Measurements from ENCODE around the gene ALAS1.
A peak's percentile ranks its signal among the peaks of the same experiment; 100 is the strongest.

The ALAS1 gene

DNA sequence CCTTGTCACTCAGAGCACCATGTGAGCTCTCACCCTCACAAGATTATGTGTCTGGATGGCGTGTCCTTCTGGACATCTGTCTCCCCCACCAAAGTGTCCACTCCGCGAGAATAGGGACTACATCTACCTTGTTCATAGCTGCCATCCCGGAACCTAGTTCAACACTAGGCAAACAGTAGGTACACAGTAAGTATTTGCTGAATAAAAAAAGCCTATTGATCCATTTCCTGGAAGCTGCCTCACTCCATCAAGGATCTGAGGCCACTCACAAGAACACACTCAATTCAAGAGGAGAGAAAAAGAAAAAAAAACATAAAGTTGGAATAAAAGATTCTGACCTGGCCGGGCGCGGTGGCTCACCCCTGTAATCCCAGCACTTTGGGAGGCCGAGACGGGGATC is 11.2 kb upstream of the ALAS1 start:
- no peak overlapping the region for H3K4me3 Mint-ChIP-seq
- H3K27me3 Mint-ChIP-seq: no peaks in the 10 kb centered on the region
- no peaks in the 10 kb centered on the region for H3K36me3 Mint-ChIP-seq
- H3K4me1 Mint-ChIP-seq: no peaks in the 10 kb centered on the region
- H3K9me3 Mint-ChIP-seq: no peaks in the 10 kb centered on the region
- no peak overlapping the region for H3K27ac Mint-ChIP-seq

DNA sequence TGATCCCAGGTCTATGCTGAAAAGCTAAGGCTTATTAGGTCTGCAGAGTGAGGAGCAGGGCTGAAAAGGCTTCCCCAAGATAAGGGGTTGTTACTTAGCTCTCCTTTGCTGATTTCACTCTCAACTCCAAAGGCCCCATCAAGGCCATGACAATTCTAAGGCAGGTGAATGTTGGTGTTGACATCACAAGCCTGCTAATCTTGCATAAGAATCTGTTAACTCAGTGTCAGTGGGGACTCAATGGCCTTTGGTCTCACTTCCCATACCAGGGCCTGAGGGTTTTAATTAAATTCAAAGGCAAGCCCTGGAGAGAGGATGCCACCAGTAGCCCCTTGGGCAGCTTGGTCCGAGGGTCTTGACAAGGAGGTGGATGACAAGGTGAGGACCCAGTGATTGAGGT is 9.4 kb upstream of the ALAS1 start:
- H3K4me3 Mint-ChIP-seq: no peak overlapping the region
- H3K9me3 Mint-ChIP-seq: no peaks in the 10 kb centered on the region
- no peaks in the 10 kb centered on the region for H3K27me3 Mint-ChIP-seq
- H3K36me3 Mint-ChIP-seq: no peaks in the 10 kb centered on the region
- no peaks in the 10 kb centered on the region for H3K4me1 Mint-ChIP-seq
- no peak overlapping the region for H3K27ac Mint-ChIP-seq

- H3K4me1 Mint-ChIP-seq: no peaks in the 10 kb centered on the region
- no peaks in the 10 kb centered on the region for H3K9me3 Mint-ChIP-seq
- H3K4me3 Mint-ChIP-seq: no peak overlapping the region
Observed at GRCh38 chr3:52190294-52191074, 7.5 kb upstream of the ALAS1 start.

GRCh38 chr3:52191663-52192062 is 6.3 kb upstream of the ALAS1 start:
- no peak overlapping the region for H3K4me3 Mint-ChIP-seq
- no peaks in the 10 kb centered on the region for H3K9me3 Mint-ChIP-seq
- no peaks in the 10 kb centered on the region for H3K27me3 Mint-ChIP-seq
- no peaks in the 10 kb centered on the region for H3K36me3 Mint-ChIP-seq
- no peaks in the 10 kb centered on the region for H3K4me1 Mint-ChIP-seq
- H3K27ac Mint-ChIP-seq: no peak overlapping the region

More at GRCh38 chr3:52190294-52191074, 7.5 kb upstream of the ALAS1 start:
- H3K36me3 Mint-ChIP-seq: no peaks in the 10 kb centered on the region
- H3K27me3 Mint-ChIP-seq: no peaks in the 10 kb centered on the region
- no peak overlapping the region for H3K27ac Mint-ChIP-seq

DNA sequence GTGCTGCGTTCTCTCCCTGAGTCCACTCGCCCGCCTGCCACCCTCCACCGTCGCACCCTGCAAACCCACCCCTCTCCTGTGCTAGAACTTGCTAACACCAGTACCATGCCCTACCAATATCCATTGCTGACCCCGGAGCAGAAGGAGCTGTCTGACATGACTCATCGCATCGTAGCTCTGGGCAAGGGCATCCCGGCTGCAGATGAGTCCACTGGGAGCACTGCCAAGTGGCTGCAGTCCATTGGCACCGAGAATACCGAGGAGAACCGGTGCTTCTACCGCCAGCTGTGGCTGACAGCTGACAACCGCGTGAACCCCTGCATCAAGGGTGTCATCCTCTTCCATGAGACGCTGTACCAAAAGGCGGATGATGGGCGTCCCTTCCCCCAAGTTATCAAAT is 4.9 kb upstream of the ALAS1 start:
- Mint-ChIP-seq H3K4me3 (no peak overlapping the region), H3K27ac (no peak overlapping the region), H3K36me3 (no peaks in the 10 kb centered on the region), H3K27me3 (no peaks in the 10 kb centered on the region), H3K4me1 (peaks cover 11% of the 10 kb centered on the region), H3K9me3 (no peaks in the 10 kb centered on the region)

DNA sequence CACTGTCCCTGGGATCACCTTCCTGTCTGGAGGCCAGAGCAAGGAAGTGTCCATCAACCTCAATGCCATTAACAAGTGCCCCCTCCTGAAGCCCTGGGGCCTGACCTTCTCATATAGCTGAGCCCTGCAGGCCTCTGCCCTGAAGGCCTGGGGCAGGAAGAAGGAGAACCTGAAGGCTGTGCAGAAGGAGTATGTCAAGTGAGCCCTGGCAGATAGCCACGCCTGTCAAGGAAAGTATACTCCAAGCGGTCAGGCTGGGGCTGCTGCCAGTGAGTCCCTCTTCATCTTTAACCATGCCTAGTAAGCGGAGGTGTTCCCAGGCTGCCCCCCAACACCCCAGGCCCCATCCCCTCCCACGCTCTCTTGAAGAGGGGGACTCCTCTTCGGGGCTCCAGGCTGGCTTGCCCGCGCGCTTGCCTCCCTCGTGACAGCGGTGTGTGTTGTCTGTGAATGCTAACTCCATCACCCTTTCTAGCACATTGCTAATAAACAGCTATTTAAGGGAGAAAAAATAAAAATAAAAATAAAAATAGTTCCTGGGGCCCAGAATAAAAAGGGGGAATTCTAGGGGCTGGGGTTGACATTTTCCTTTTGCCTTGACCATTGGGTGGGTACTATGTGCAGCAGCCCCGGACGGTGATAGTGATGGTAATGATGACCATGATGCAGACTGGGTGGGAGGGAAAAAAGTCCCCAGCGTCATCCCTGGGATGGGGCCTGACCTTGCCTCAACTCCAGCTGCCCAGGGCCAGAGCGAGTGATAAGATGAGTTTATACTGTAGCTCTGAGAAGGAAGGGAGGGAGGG is 3.3 kb upstream of the ALAS1 start:
- Mint-ChIP-seq H3K9me3 (no peaks in the 10 kb centered on the region), H3K36me3 (no peaks in the 10 kb centered on the region), H3K4me1 (peaks cover 25% of the 10 kb centered on the region), H3K27ac (no peak overlapping the region), H3K4me3 (no peak overlapping the region), H3K27me3 (no peaks in the 10 kb centered on the region)

- peaks cover 2% of the 10 kb centered on the region for H3K36me3 Mint-ChIP-seq
- H3K27ac Mint-ChIP-seq: no peak overlapping the region
- H3K9me3 Mint-ChIP-seq: no peaks in the 10 kb centered on the region
- peaks cover 28% of the 10 kb centered on the region for H3K4me1 Mint-ChIP-seq
- no peak overlapping the region for H3K4me3 Mint-ChIP-seq
- no peaks in the 10 kb centered on the region for H3K27me3 Mint-ChIP-seq
Observed at GRCh38 chr3:52195291-52195597, 2.7 kb upstream of the ALAS1 start.

- H3K27me3 Mint-ChIP-seq: no peaks in the 10 kb centered on the region
- H3K4me1 Mint-ChIP-seq: peaks cover 32% of the 10 kb centered on the region
- no peaks in the 10 kb centered on the region for H3K9me3 Mint-ChIP-seq
- peaks cover 3% of the 10 kb centered on the region for H3K36me3 Mint-ChIP-seq
- no peak overlapping the region for H3K4me3 Mint-ChIP-seq
- H3K27ac Mint-ChIP-seq: no peak overlapping the region
Observed at GRCh38 chr3:52195823-52196331, 2.1 kb upstream of the ALAS1 start.

GRCh38 chr3:52196977-52197376 is 983 bp upstream of the ALAS1 start:
- Mint-ChIP-seq H3K4me3 (peak overlapping the region; percentile 86), H3K4me1 (peaks cover 43% of the 10 kb centered on the region), H3K27ac (no peak overlapping the region), H3K27me3 (no peaks in the 10 kb centered on the region), H3K9me3 (no peaks in the 10 kb centered on the region), H3K36me3 (peaks cover 6% of the 10 kb centered on the region)

DNA sequence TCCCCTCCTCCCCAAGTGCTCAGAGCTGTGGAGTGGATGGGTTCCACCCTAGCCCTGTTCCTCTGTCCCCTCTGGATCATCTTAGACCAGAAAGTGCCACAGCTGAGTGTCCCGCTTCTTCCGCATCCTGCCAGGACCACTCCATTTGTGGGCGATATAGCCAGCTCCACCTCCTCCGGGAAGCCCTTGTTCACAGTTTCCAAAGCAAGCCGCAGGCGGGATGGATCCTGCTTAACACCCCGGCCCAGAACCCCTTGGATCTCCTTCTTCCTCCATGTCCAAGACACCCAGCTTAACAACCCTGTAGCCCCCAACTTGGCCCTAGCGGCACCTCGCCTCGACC is 490 bp upstream of the ALAS1 start:
- no peaks in the 10 kb centered on the region for H3K9me3 Mint-ChIP-seq
- peaks cover 8% of the 10 kb centered on the region for H3K36me3 Mint-ChIP-seq
- H3K4me1 Mint-ChIP-seq: peaks cover 48% of the 10 kb centered on the region
- H3K27ac Mint-ChIP-seq: peak overlapping the region; percentile 91
- H3K4me3 Mint-ChIP-seq: peak overlapping the region; percentile 86
- H3K27me3 Mint-ChIP-seq: no peaks in the 10 kb centered on the region

DNA sequence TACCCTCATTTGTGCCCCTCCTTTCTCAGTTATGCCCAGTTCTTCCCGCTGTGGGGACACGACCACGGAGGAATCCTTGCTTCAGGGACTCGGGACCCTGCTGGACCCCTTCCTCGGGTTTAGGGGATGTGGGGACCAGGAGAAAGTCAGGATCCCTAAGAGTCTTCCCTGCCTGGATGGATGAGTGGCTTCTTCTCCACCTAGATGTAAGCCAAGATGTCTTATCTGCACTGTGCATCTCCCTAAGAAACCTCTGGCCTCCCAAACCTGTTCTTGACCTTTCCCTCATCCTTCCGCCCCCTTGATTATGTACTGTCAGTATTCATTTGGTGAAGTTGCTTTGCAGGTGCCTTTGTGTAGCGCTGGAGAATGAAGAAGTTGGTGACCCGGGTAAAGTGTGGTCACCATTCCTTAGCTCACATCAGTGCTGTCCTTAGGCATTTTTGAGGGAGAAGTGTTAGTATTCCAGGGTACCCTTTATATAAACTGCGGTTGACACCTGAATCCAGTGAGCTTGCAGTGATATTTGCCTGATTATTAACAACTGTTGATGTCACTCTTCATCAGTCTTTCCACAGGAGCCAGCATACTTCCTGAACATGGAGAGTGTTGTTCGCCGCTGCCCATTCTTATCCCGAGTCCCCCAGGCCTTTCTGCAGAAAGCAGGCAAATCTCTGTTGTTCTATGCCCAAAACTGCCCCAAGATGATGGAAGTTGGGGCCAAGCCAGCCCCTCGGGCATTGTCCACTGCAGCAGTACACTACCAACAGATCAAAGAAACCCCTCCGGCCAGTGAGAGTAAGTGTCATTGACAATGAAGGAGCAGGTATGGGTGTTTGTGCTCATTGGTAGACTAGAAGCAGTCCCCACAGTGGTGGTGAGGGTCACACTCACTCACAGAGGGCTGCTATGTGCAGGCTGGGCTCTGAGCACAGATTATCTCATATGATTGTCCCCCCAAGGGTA is 966 bp downstream of the ALAS1 start:
- Mint-ChIP-seq H3K4me3 (peak overlapping the region; percentile 95), H3K9me3 (no peaks in the 10 kb centered on the region), H3K36me3 (peaks cover 16% of the 10 kb centered on the region), H3K4me1 (peaks cover 51% of the 10 kb centered on the region), H3K27ac (peak overlapping the region; percentile 96), H3K27me3 (no peaks in the 10 kb centered on the region)

GRCh38 chr3:52200981-52201679 is 3.2 kb downstream of the ALAS1 start:
- Mint-ChIP-seq H3K4me3 (no peak overlapping the region), H3K4me1 (peaks cover 51% of the 10 kb centered on the region), H3K27me3 (no peaks in the 10 kb centered on the region), H3K36me3 (peaks cover 23% of the 10 kb centered on the region), H3K9me3 (no peaks in the 10 kb centered on the region), H3K27ac (peak overlapping the region; percentile 49)

DNA sequence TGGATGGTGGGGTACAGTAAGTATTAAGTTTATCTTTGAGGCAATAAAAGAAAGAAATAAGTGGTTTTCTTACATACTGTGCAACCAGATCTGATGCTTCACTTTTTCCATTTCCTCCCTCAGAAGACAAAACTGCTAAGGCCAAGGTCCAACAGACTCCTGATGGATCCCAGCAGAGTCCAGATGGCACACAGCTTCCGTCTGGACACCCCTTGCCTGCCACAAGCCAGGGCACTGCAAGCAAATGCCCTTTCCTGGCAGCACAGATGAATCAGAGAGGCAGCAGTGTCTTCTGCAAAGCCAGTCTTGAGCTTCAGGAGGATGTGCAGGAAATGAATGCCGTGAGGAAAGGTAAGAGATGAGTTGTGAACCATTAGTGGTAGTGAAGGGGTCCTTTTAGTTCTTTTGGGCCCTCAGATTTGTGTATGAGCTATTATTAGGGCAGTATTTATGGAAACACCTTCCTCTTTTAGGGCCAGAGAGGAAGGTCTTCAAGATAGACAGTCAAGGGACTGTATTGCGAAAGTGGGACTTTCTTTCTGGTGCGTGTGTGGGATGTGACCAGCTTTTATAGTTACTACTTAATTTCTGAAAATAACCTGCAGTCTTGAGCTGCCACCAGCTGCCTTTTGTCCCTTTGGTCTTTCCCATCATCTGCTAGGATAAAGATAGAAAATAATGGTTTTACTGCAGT is 4.6 kb downstream of the ALAS1 start:
- Mint-ChIP-seq H3K36me3 (peaks cover 26% of the 10 kb centered on the region), H3K27ac (no peak overlapping the region), H3K9me3 (no peaks in the 10 kb centered on the region), H3K27me3 (no peaks in the 10 kb centered on the region), H3K4me3 (no peak overlapping the region), H3K4me1 (peaks cover 43% of the 10 kb centered on the region)

DNA sequence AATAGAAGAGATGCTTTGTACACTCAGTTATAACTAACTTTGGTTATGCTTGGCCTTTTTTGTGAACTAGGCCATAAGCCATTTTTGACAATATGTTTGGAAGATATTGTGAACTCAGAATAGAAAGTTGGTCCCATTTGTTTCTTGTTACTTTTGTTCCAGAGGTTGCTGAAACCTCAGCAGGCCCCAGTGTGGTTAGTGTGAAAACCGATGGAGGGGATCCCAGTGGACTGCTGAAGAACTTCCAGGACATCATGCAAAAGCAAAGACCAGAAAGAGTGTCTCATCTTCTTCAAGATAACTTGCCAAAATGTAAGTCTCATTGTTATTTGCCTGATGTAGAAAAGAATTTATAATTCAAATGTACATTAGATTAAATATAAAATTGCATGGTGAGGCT is 5.7 kb downstream of the ALAS1 start:
- no peaks in the 10 kb centered on the region for H3K9me3 Mint-ChIP-seq
- H3K4me3 Mint-ChIP-seq: no peak overlapping the region
- H3K27me3 Mint-ChIP-seq: no peaks in the 10 kb centered on the region
- H3K36me3 Mint-ChIP-seq: peaks cover 31% of the 10 kb centered on the region
- no peak overlapping the region for H3K27ac Mint-ChIP-seq
- H3K4me1 Mint-ChIP-seq: peaks cover 36% of the 10 kb centered on the region
